Fibroblast of the aortic adventitia (primary cell): ENCODE data around the gene TFEC. TPM values are rescaled to one million over a fixed set of nuclear protein-coding genes. Genes with fewer than 3 reads are reported as not detected.

Source experiments
- DNase-seq: peaks from one replicate; pipeline ENCODE4 v3.0.0-alpha.2; 2010; ENCODE audit warnings: low read depth
- H3K4me3 ChIP-seq: 2 replicates; pipeline ENCODE4 v1.5.1; 2011; ENCODE audit warnings: low read depth, mild to moderate bottlenecking, control low read depth, low read length, moderate library complexity
- total RNA-seq: library from RNA; depleted of rRNA; stranded (reverse); fragments of >200 nt; gene quantifications from 2 replicates; pipeline ENCODE4 v1.2.3, GENCODE V29; 2012; ENCODE audit warnings: low replicate concordance
- TF ChIP-seq, protein P1 (sequence below): IDR thresholded peaks from 2 replicates; pipeline ENCODE4 v1.5.1; 2011; ENCODE audit warnings: mild to moderate bottlenecking, low read length, control low read depth, inconsistent platforms; ENCODE audit not compliant: insufficient read depth

TFEC gene
- total RNA-seq, 1 donor, result 0.36 TPM

DNA sequence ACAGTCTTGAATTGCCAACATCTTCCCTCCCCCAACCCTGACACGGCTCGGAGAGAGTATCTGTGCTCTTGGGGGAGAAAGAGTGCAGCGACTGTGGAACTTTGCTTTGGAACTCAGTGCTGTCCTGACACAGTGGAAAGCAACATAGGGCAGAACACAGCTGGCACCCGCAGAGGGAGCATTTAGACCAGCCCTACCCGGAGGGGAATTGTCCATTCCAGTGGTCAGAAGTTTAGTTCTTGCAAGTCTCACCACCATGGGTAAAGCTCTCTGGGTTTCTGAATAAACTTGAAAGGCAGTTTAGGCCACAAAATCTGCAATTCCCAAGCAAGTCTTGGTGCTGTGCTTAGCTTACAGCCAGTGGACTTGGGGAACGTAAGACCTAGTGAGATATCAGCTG is 34.9 kb downstream of the TFEC start:
- TF ChIP-seq, protein P1, sequence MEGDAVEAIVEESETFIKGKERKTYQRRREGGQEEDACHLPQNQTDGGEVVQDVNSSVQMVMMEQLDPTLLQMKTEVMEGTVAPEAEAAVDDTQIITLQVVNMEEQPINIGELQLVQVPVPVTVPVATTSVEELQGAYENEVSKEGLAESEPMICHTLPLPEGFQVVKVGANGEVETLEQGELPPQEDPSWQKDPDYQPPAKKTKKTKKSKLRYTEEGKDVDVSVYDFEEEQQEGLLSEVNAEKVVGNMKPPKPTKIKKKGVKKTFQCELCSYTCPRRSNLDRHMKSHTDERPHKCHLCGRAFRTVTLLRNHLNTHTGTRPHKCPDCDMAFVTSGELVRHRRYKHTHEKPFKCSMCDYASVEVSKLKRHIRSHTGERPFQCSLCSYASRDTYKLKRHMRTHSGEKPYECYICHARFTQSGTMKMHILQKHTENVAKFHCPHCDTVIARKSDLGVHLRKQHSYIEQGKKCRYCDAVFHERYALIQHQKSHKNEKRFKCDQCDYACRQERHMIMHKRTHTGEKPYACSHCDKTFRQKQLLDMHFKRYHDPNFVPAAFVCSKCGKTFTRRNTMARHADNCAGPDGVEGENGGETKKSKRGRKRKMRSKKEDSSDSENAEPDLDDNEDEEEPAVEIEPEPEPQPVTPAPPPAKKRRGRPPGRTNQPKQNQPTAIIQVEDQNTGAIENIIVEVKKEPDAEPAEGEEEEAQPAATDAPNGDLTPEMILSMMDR, result no peak

DNA sequence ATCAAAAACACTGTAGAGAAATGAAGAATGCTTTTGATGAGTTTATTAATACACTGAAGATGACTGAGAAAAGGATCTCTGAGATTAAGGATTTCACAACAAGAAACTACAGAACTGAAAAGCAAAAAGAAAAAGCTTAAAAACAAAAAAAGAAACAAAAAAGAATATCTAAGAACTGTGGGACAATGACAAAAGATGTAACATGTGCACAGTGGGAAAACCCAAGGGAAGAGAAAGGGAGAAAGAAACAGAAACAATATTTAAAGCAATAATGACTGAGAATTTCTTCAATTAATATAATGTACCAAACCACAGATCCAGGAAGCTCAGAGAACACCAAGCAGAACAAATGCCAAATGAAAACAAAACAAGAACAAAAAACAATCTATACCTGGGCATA is 42.2 kb downstream of the TFEC start:
- no peak overlapping the region for H3K4me3 ChIP-seq
- TF ChIP-seq, protein P1, result no peak
- no peak for DNase-seq

More for the DNA sequence above, 34.9 kb downstream of the TFEC start:
- no peak overlapping the region for H3K4me3 ChIP-seq
- no peak for DNase-seq

DNA sequence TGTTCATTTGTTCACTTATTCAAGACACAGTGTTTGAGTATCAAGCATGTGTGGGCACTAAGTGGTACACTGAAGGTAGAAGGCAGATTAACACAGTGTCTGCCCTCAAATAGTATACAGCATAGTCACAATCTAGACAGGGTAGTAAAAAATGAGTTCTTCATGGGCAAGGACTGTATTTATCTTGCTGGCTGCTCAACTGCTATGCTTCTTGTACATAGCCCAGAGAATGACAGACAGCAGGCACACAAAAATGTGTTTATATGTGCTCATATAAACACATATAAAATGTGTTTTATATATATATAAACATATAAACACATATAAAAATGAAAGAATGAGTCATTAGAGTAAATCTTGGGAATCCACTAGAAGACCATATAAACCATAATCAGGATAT is 43.1 kb downstream of the TFEC start:
- TF ChIP-seq, protein P1, result no peak
- no peak for DNase-seq
- no peak overlapping the region for H3K4me3 ChIP-seq

DNA sequence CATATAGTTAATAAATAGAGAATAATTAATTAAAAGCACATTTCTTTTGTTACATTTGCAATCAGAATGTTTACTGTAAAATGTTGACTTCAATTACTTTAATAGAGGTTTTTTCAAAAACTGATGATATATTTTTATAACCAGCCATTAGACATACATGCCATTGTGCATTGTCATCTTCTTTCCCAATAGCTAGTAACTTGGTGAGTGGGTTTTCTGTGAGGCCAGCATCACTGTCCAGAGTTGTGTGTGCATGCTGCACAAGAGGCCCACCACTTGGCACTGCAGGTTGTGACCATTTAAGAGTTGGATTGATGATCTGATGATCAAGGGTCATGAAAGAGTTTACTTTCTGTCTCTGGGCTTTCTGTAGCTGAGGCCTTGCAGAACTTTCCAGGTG is 46.5 kb downstream of the TFEC start:
- no peak overlapping the region for H3K4me3 ChIP-seq
- DNase-seq, result peak; percentile 27
- TF ChIP-seq, protein P1, result no peak

DNA sequence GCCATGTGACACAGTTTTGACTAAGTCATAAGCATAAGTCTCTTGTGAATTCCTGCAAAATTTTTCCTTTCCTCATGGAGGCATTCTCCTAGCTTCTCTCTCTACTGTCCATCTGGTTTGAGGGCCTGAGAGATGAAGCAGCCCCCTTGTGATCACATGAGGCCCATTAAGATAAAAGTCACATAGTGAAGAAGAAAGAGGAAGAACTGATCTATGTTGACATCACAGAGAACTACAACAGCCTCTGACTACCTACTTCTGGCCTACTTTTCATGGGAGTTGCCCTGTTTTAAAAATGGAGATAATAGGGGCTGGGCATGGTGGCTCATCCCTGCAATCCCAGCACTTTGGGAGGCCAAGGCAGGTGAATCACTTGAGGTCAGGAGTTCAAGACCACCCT is 50.4 kb downstream of the TFEC start:
- DNase-seq, result no peak
- TF ChIP-seq, protein P1, result no peak

DNA sequence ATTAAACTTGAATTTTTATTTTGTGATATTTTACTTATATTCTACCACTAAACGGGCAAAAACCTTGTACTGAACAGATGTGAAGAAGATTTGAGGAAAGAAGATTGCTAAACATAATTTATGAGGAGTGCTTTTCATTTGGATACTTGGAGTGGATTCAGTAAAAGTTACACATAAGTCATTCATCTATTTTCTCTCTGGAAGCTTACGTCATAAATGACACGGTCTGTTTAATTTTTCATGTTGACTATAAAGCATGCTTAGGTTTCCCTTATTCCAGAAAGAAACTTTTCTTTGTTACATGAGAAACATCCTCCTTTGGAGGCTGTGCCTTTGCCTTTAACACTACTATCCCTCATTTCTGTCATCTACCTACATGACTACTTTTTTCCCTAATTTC is 53.9 kb downstream of the TFEC start:
- H3K4me3 ChIP-seq, result no peak overlapping the region
- no peak for DNase-seq
- TF ChIP-seq, protein P1, result no peak

More for the DNA sequence above, 50.4 kb downstream of the TFEC start:
- H3K4me3 ChIP-seq, result no peak overlapping the region

DNA sequence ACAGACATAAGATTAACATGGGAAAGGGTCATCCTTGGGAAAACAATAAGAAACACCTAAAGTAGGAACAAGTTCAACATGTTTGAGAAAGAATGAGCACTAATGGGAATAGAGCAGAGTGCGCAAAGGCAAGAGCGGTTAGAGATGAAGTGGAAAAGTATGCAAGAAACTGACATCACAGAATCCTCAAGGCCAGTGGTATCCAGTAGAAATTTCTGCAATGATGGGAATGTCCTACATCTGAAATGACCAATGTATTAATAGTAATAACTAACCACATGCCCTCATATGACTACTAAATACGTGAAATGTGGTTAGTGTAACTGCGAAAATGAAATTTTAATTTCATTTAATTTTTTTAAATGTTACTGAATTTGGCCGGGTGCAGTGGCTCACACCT is 54.8 kb downstream of the TFEC start:
- no peak overlapping the region for H3K4me3 ChIP-seq
- TF ChIP-seq, protein P1, result no peak
- no peak for DNase-seq
